Testis (tissue), 3 donors: Measurements from ENCODE around the gene MMP13. TPM values are rescaled to one million over a fixed set of nuclear protein-coding genes. Genes with fewer than 3 reads are reported as not detected.

Experiments
- DNase-seq: peaks from one replicate; pipeline ENCODE4 v3.0.0-alpha.2; 2019
- H3K27ac ChIP-seq, 2 donors: fragments of 200-600 bp; sonication (generic); one replicate each; pipeline ENCODE4 v1.5.1; 2019
- H3K27me3 ChIP-seq: fragments of 200-600 bp; sonication (generic); one replicate; pipeline ENCODE4 v1.5.1; 2019
- H3K36me3 ChIP-seq: fragments of 200-600 bp; sonication (generic); one replicate; pipeline ENCODE4 v1.5.1; 2017; ENCODE audit warnings: low read depth; ENCODE audit errors: missing control alignments
- H3K4me1 ChIP-seq: fragments of 200-600 bp; sonication (generic); one replicate; pipeline ENCODE4 v1.5.1; 2019
- H3K4me3 ChIP-seq, 2 donors: fragments of 200-600 bp; sonication (generic); one replicate each; pipeline ENCODE4 v1.5.1; 2017 to 2019
- H3K9me3 ChIP-seq: fragments of 200-600 bp; sonication (generic); one replicate; pipeline ENCODE4 v1.5.1; 2017
- POLR2A ChIP-seq: fragments of 450-650 bp; IDR thresholded peaks from one replicate; pipeline ENCODE4 v1.6.1; 2017; ENCODE audit warnings: antibody characterized with exemption, mild to moderate bottlenecking, moderate library complexity
- WGBS, 2 donors: methylation state at CpG; one replicate each; pipeline ENCODE4 v1.1.5; 2018; 5-methylcytosine and 5-hydroxymethylcytosine counted together
- intact Hi-C: fragments of 100-400 bp; cut with DNase I; formaldehyde crosslinking; loops from one replicate; pipeline ENCODE4 v1.15.1; 2023; ENCODE audit warnings: low total_unique reads
- polyA plus RNA-seq: library from polyadenylated mRNA; stranded (reverse); fragments of 350-450 nt; fragmentation: Illumina TruSeq; extraction: RNeasy Lipid Tissue Mini Kit (QIAGEN cat#74804); gene quantifications from one replicate; pipeline ENCODE4 v1.2.3, GENCODE V29; 2014; ENCODE audit warnings: low read depth, low replicate concordance; ENCODE audit not compliant: insufficient read depth
- total RNA-seq, 2 donors: library from RNA; depleted of rRNA; stranded (reverse); fragments of >200 nt; gene quantifications; one replicate each; pipeline ENCODE4 v1.2.3, GENCODE V29; 2016
- TF ChIP-seq, protein P1 (sequence below), 3 experiments: fragments of 450-650 bp in 2 of 3; fragments of 200-600 bp in 1 of 3; sonication (generic) in 1 of 3; IDR thresholded peaks; one replicate each; pipeline ENCODE4 v1.5.1; 2016 to 2019; ENCODE audit warnings: antibody characterized with exemption in 3 of 3, mild to moderate bottlenecking in 2 of 3, moderate library complexity in 1 of 3

The MMP13 gene
- total and polyA plus RNA-seq, 3 donors from 2014 or later: 0.31 TPM; not detected in 2

GRCh38 chr11:102966011-102966410 is 10.5 kb upstream of the MMP13 start:
- no peak overlapping the region for H3K27ac ChIP-seq
- intact Hi-C loops: no loop called here
- H3K4me3 ChIP-seq: no peak overlapping the region
- TF ChIP-seq POLR2A: no peak
- TF ChIP-seq, protein P1, sequence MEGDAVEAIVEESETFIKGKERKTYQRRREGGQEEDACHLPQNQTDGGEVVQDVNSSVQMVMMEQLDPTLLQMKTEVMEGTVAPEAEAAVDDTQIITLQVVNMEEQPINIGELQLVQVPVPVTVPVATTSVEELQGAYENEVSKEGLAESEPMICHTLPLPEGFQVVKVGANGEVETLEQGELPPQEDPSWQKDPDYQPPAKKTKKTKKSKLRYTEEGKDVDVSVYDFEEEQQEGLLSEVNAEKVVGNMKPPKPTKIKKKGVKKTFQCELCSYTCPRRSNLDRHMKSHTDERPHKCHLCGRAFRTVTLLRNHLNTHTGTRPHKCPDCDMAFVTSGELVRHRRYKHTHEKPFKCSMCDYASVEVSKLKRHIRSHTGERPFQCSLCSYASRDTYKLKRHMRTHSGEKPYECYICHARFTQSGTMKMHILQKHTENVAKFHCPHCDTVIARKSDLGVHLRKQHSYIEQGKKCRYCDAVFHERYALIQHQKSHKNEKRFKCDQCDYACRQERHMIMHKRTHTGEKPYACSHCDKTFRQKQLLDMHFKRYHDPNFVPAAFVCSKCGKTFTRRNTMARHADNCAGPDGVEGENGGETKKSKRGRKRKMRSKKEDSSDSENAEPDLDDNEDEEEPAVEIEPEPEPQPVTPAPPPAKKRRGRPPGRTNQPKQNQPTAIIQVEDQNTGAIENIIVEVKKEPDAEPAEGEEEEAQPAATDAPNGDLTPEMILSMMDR (IDR thresholded peaks at IDR 0.05): no peak
- H3K27me3 ChIP-seq: no peaks in the 10 kb centered on the region
- H3K36me3 ChIP-seq: no peaks in the 10 kb centered on the region
- DNase-seq: no peak
- no peaks in the 10 kb centered on the region for H3K4me1 ChIP-seq
- no peaks in the 10 kb centered on the region for H3K9me3 ChIP-seq

DNA sequence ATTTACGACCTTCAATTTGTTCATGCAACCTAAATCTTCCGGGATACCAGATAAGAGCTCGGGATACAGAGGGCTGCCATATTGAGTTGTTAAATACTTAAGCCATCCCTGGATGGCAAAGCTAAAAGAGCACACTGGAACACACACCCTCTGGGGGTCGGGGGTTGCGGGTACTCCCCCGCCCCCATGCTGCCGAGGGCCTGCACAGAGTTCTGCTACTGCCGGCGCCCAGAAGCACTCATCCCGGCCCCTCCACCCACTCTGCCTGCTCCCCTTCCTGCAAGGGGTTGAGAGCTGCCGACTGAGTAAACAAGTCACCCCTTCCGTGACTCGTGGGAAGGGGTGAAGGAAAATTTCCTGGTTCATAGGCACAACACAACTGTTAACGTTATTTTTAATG is 9.3 kb upstream of the MMP13 start:
- no peaks in the 10 kb centered on the region for H3K4me1 ChIP-seq
- 29 to 41% methylated on average over 6 to 14 of the region's 14 CpGs for WGBS, 2 donors
- no peak overlapping the region for H3K27ac ChIP-seq
- H3K36me3 ChIP-seq: no peaks in the 10 kb centered on the region
- no peaks in the 10 kb centered on the region for H3K9me3 ChIP-seq
- no peaks in the 10 kb centered on the region for H3K27me3 ChIP-seq
- DNase-seq: no peak
- TF ChIP-seq POLR2A: no peak
- TF ChIP-seq, protein P1 (IDR thresholded peaks at IDR 0.05): no peak
- intact Hi-C loops: no loop called here
- peak overlapping the region in 1 of 2 donors; percentile 0 for H3K4me3 ChIP-seq

DNA sequence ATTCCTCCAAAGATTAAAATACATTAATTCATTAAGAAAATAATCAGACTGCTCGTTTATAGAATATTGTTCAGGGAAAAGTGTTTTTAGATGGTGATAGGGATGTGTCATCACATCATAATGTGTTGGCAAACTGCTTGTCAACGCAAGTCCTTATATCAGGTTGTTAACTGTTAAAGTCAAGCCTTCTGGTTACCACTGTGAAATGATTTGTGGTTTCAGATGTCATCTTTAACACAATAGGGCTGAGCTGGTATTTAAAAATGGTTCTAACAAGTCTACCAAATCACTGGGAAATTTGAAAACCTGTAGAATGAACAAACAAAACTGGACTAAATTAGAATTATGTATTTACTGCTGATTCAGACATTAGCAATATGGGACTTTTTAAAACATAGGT is 2.4 kb upstream of the MMP13 start:
- WGBS, 2 donors: 55 to 58% methylated on average over 2 of the region's 2 CpGs
- TF ChIP-seq, protein P1 (IDR thresholded peaks at IDR 0.05): no peak
- TF ChIP-seq POLR2A: no peak
- no peak overlapping the region for H3K4me3 ChIP-seq
- H3K27ac ChIP-seq: no peak overlapping the region
- no peak for DNase-seq
- H3K4me1 ChIP-seq: no peaks in the 10 kb centered on the region
- no peaks in the 10 kb centered on the region for H3K27me3 ChIP-seq
- no peaks in the 10 kb centered on the region for H3K36me3 ChIP-seq
- intact Hi-C loops: no loop called here
- no peaks in the 10 kb centered on the region for H3K9me3 ChIP-seq

DNA sequence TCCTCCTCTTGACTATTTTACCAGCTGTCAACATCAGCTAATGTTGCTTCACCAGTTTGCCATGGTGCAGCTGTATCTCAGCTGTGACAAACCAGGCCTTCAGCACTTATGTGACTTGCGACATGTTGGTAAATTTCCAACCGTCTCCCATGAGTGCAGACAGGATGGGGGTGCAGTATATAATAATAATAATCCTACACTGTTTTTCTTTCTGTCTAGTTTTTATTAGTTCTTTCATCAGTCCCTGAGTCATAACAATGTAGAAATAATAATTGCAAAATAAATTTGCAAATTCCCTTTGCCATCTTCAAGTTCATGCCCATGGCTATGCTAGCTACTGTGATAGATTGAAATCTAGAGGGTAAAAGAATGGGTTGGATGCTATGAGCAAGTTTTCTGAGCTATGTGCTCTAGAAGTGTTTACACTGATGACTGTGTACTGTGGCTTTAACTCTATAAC is 4.9 kb downstream of the MMP13 start:
- Histone ChIP-seq H3K9me3 (no peaks in the 10 kb centered on the region), H3K4me3 (no peak overlapping the region), H3K27ac (no peak overlapping the region), H3K4me1 (no peaks in the 10 kb centered on the region), H3K27me3 (no peaks in the 10 kb centered on the region), H3K36me3 (no peaks in the 10 kb centered on the region)
- 96 to 97% methylated on average over 2 of the region's 2 CpGs for WGBS, 2 donors
- DNase-seq: no peak
- TF ChIP-seq, protein P1 (IDR thresholded peaks at IDR 0.05): no peak
- TF ChIP-seq POLR2A: no peak
- intact Hi-C loops: no loop called here

- Histone ChIP-seq H3K9me3 (no peaks in the 10 kb centered on the region), H3K4me3 (no peak overlapping the region), H3K27me3 (no peaks in the 10 kb centered on the region), H3K4me1 (no peaks in the 10 kb centered on the region), H3K36me3 (no peaks in the 10 kb centered on the region), H3K27ac (no peak overlapping the region)
- TF ChIP-seq, protein P1 (IDR thresholded peaks at IDR 0.05): no peak
- TF ChIP-seq POLR2A: no peak
- no peak for DNase-seq
- WGBS, 2 donors: 70 to 92% methylated on average over 3 of the region's 3 CpGs
- intact Hi-C loops: no loop called here
Observed at GRCh38 chr11:102946237-102946636, 9.3 kb downstream of the MMP13 start.
